ENCODE results near the gene KANSL1. TPM values are rescaled to one million over a fixed set of nuclear protein-coding genes. Genes with fewer than 3 reads are reported as not detected.

Gene KANSL1
- total and polyA plus RNA-seq, 8 donors, result 65.9 to 129 (median 79.0) TPM

GRCh38 chr17:45985447-45985846 lies 207.8 kb downstream of the KANSL1 start:
- no peak for TF ChIP-seq CTCF (IDR thresholded peaks at IDR 0.05)

GRCh38 chr17:45984368-45984767 lies 208.9 kb downstream of the KANSL1 start:
- H3K36me3 ChIP-seq, result no peaks in the 10 kb centered on the region
- H3K27me3 ChIP-seq, result peaks cover 0 to 8% of the 10 kb centered on the region in 2 donors
- no peaks in the 10 kb centered on the region for H3K4me1 ChIP-seq
- no peak for TF ChIP-seq CTCF (IDR thresholded peaks at IDR 0.05)
- no peak overlapping the region for H3K27ac ChIP-seq
- DNase-seq (no peak), ATAC-seq (no peak)
- intact Hi-C loops (cut with DNase I), result no loop called here
- no peaks in the 10 kb centered on the region for H3K9me3 ChIP-seq
- H3K4me3 ChIP-seq, result no peak overlapping the region

More at GRCh38 chr17:45985447-45985846, 207.8 kb downstream of the KANSL1 start:
- Histone ChIP-seq H3K27ac (no peak overlapping the region), H3K4me3 (no peak overlapping the region), H3K4me1 (no peaks in the 10 kb centered on the region), H3K27me3 (peaks cover 0 to 8% of the 10 kb centered on the region in 2 donors), H3K36me3 (no peaks in the 10 kb centered on the region), H3K9me3 (no peaks in the 10 kb centered on the region)
- ATAC-seq (no peak), DNase-seq (no peak)
- intact Hi-C loops (cut with DNase I), result no loop called here

GRCh38 chr17:45983614-45984310 lies 209.5 kb downstream of the KANSL1 start:
- Histone ChIP-seq H3K9me3 (no peaks in the 10 kb centered on the region), H3K4me1 (no peaks in the 10 kb centered on the region), H3K4me3 (no peak overlapping the region), H3K27me3 (peaks cover 0 to 8% of the 10 kb centered on the region in 2 donors), H3K36me3 (no peaks in the 10 kb centered on the region), H3K27ac (no peak overlapping the region)
- no peak for TF ChIP-seq CTCF (IDR thresholded peaks at IDR 0.05)
- DNase-seq, result no peak
- no peak for ATAC-seq
- intact Hi-C loops (cut with DNase I), result no loop called here

- Histone ChIP-seq H3K4me3 (no peak overlapping the region), H3K27ac (no peak overlapping the region), H3K4me1 (no peaks in the 10 kb centered on the region), H3K27me3 (peaks cover 0 to 8% of the 10 kb centered on the region in 2 donors), H3K36me3 (no peaks in the 10 kb centered on the region), H3K9me3 (no peaks in the 10 kb centered on the region)
- intact Hi-C loops (cut with DNase I), result no loop called here
- peak in 1 of 4 donors; percentile 81 for DNase-seq
- no peak for ATAC-seq
- no peak for TF ChIP-seq CTCF (IDR thresholded peaks at IDR 0.05)
Measured at GRCh38 chr17:45982791-45983613, 210.2 kb downstream of the KANSL1 start.

- H3K36me3 ChIP-seq, result no peaks in the 10 kb centered on the region
- H3K27ac ChIP-seq, result no peak overlapping the region
- TF ChIP-seq CTCF (IDR thresholded peaks at IDR 0.05), result no peak
- no peaks in the 10 kb centered on the region for H3K9me3 ChIP-seq
- no peak for DNase-seq
- intact Hi-C loops (cut with DNase I), result no loop called here
- no peak overlapping the region for H3K4me3 ChIP-seq
- H3K27me3 ChIP-seq, result peaks cover 0 to 8% of the 10 kb centered on the region in 2 donors
- no peaks in the 10 kb centered on the region for H3K4me1 ChIP-seq
- ATAC-seq, result no peak
Measured at GRCh38 chr17:45981306-45981705, 211.9 kb downstream of the KANSL1 start.
